T-cell (primary cell): ENCODE data around the gene TMEM33. TPM values are rescaled to one million over a fixed set of nuclear protein-coding genes. Genes with fewer than 3 reads are reported as not detected.

Experiments
- ATAC-seq, 4 experiments: fragments of 200-7000 bp in 3 of 4; fragments of 150-1000 bp in 1 of 4; cut with Tn5 transposase; replicated peaks in 1 of 4; 1 replicate in 3 of 4; 2 replicates in 1 of 4; pipeline ENCODE4 v1.10.0; 2021; ENCODE audit warnings: moderate library complexity in 3 of 4, mild to moderate bottlenecking in 2 of 4, moderate number of reproducible peaks in 1 of 4
- CTCF ChIA-PET, 2 donors: fragments of 300-600 bp; sonication (Branson Sonifier 250); formaldehyde crosslinking; loops; one replicate each; lab custom pipeline; 2022; ENCODE audit warnings: antibody characterized with exemption in 2 of 2; lab: Charles Lee
- POLR2A ChIA-PET, 2 donors: fragments of 300-600 bp; sonication (Branson Sonifier 250); formaldehyde crosslinking; loops; one replicate each; lab custom pipeline; 2022; ENCODE audit warnings: antibody characterized with exemption in 2 of 2; lab: Charles Lee
- DNase-seq, 35 experiments: peaks; one replicate each; pipeline versions ENCODE4 v3.0.0 to v3.0.0-alpha.2; 2013 to 2023
- H3K27ac ChIP-seq: one replicate; pipeline ENCODE4 v1.5.1; 2013; ENCODE audit warnings: low read length
- H3K27me3 ChIP-seq, 2 experiments: replicated peaks in 1 of 2; 1 replicate in 1 of 2; 2 replicates in 1 of 2; pipeline versions ENCODE4 v1.6.1 to v1.7.0; 2013; ENCODE audit warnings: low read length in 1 of 2, mixed read lengths in 1 of 2; ENCODE audit not compliant: control insufficient read depth in 2 of 2, insufficient read depth in 2 of 2; ENCODE audit errors: extremely low read depth in 1 of 2
- H3K36me3 ChIP-seq, 2 donors: 1 replicate in 1 of 2; 2 replicates in 1 of 2; pipeline versions ENCODE4 v1.6.1 to v1.7.0; 2013; ENCODE audit warnings: low read length in 1 of 2; ENCODE audit not compliant: control insufficient read depth in 2 of 2, insufficient read depth in 1 of 2; ENCODE audit errors: extremely low read depth in 1 of 2
- H3K4me1 ChIP-seq, 2 experiments: 1 replicate in 1 of 2; 2 replicates in 1 of 2; pipeline versions ENCODE4 v1.6.1 to v1.7.0; 2013; ENCODE audit warnings: low read length in 2 of 2, mixed read lengths in 1 of 2; ENCODE audit not compliant: insufficient read depth in 2 of 2, control insufficient read depth in 1 of 2; ENCODE audit errors: extremely low read depth in 1 of 2
- H3K4me3 ChIP-seq, 2 donors: 1 replicate in 1 of 2; 2 replicates in 1 of 2; pipeline versions ENCODE4 v1.5.1 to v1.7.0; 2013; ENCODE audit warnings: mild to moderate bottlenecking in 2 of 2, low read length in 1 of 2, moderate library complexity in 1 of 2; ENCODE audit not compliant: control insufficient read depth in 1 of 2; ENCODE audit errors: extremely low read depth in 1 of 2
- H3K9me3 ChIP-seq: 2 replicates; pipeline ENCODE4 v1.7.0; 2013
- H3K27ac Mint-ChIP-seq, 2 donors: one replicate each; pipeline ENCODE4 v1.8.0; 2020 to 2021; ENCODE audit warnings: mild to moderate bottlenecking in 2 of 2, mixed read lengths in 2 of 2
- H3K27me3 Mint-ChIP-seq, 2 donors: one replicate each; pipeline ENCODE4 v1.8.0; 2021 to 2022; ENCODE audit warnings: mixed read lengths in 2 of 2
- H3K36me3 Mint-ChIP-seq: one replicate; pipeline ENCODE4 v1.8.0; 2021; ENCODE audit warnings: mixed read lengths
- H3K4me1 Mint-ChIP-seq, 3 donors: one replicate each; pipeline ENCODE4 v1.8.0; 2020 to 2022; ENCODE audit warnings: mixed read lengths in 3 of 3, mild to moderate bottlenecking in 1 of 3
- H3K4me3 Mint-ChIP-seq, 3 donors: one replicate each; pipeline ENCODE4 v1.8.0; 2020 to 2022; ENCODE audit warnings: mild to moderate bottlenecking in 3 of 3, mixed read lengths in 3 of 3, moderate library complexity in 3 of 3
- H3K9me3 Mint-ChIP-seq, 3 donors: one replicate each; pipeline ENCODE4 v1.8.0; 2020 to 2022; ENCODE audit warnings: mixed read lengths in 3 of 3
- WGBS: methylation state at CpG from one replicate; pipeline ENCODE4 v1.1.5; 2013; ENCODE audit warnings: missing lambda C conversion rate; ENCODE audit not compliant: insufficient coverage; 5-methylcytosine and 5-hydroxymethylcytosine counted together
- total RNA-seq, 35 experiments: library from RNA in 6 of 35; stranded (reverse) in 6 of 35; fragments of 120-200 nt in 1 of 35; gene quantifications; one replicate each; pipeline versions ENCODE4 v1.2.1 to v1.2.4 and lab custom pipeline; 2013 to 2026

Gene TMEM33
- total RNA-seq, 5 donors from 2014 or later (not counting 1 experiment from before 2014, with no cell fraction given): 24.6 to 39.4 (median 35.6) TPM

GRCh38 chr4:41934514-41934900 is 722 bp upstream of the TMEM33 start:
- Histone ChIP-seq H3K36me3 (peaks cover 0 to 6% of the 10 kb centered on the region in 2 donors), H3K27me3 (no peaks in the 10 kb centered on the region), H3K4me3 (peak overlapping the region in 1 of 2 donors; percentile 81), H3K4me1 (peaks cover 7 to 20% of the 10 kb centered on the region in 2 experiments), H3K27ac (peak overlapping the region; percentile 50), H3K9me3 (no peaks in the 10 kb centered on the region)
- Mint-ChIP-seq H3K9me3 (peaks cover 0 to 5% (median 0%) of the 10 kb centered on the region in 3 donors), H3K27me3 (no peaks in the 10 kb centered on the region), H3K36me3 (peaks cover 17% of the 10 kb centered on the region), H3K27ac (peak overlapping the region; percentile 21 to 93), H3K4me3 (peak overlapping the region; percentile 98 to 99 (median 98)), H3K4me1 (peaks cover 49 to 52% (median 51%) of the 10 kb centered on the region in 3 donors)
- POLR2A ChIA-PET: no interaction called here
- whole genome bisulfite sequencing: 89% methylated on average over 4 of the region's 9 CpGs
- no peak for ATAC-seq
- no peak for DNase-seq
- CTCF ChIA-PET: no interaction called here

GRCh38 chr4:41935652-41936021 is 408 bp downstream of the TMEM33 start:
- H3K27me3 Mint-ChIP-seq: no peaks in the 10 kb centered on the region
- peaks cover 50 to 55% (median 52%) of the 10 kb centered on the region in 3 donors for H3K4me1 Mint-ChIP-seq
- ChIA-PET CTCF (interaction anchor here in 1 of 2 donors (0.6 kb wide), 1 partner anchor 25 kb away, joined by 3 read pairs; no protein-coding TSS in a partner anchor), POLR2A (interaction anchor here in 1 of 2 donors (1.0 kb wide), 1 partner anchor 54 kb away, joined by 3 read pairs; the partner anchor contains the start of gene SLC30A9)
- H3K27ac Mint-ChIP-seq: peak overlapping the region; percentile 76 to 93
- ATAC-seq: peak in 1 of 4 experiments; percentile 7
- Histone ChIP-seq H3K4me1 (peaks cover 9 to 20% of the 10 kb centered on the region in 2 experiments), H3K36me3 (peaks cover 0 to 15% of the 10 kb centered on the region in 2 donors), H3K4me3 (peak overlapping the region; percentile 81 to 86), H3K27ac (peak overlapping the region; percentile 50), H3K27me3 (no peaks in the 10 kb centered on the region), H3K9me3 (no peaks in the 10 kb centered on the region)
- H3K4me3 Mint-ChIP-seq: peak overlapping the region; percentile 98 to 99 (median 98)
- H3K36me3 Mint-ChIP-seq: peaks cover 23% of the 10 kb centered on the region
- peak in 6 of 35 experiments; percentile 0 to 27 (median 6) for DNase-seq
- 0% methylated on average over 1 of the region's 12 CpGs for WGBS
- H3K9me3 Mint-ChIP-seq: peaks cover 0 to 5% (median 0%) of the 10 kb centered on the region in 3 donors

- Mint-ChIP-seq H3K9me3 (peaks cover 0 to 5% (median 0%) of the 10 kb centered on the region in 3 donors), H3K27me3 (no peaks in the 10 kb centered on the region), H3K4me3 (no peak overlapping the region), H3K4me1 (peaks cover 57 to 66% (median 65%) of the 10 kb centered on the region in 3 donors), H3K36me3 (peaks cover 33% of the 10 kb centered on the region), H3K27ac (no peak overlapping the region)
- no peaks in the 10 kb centered on the region for H3K27me3 ChIP-seq
- H3K36me3 ChIP-seq: peaks cover 0 to 17% of the 10 kb centered on the region in 2 donors
- no peak overlapping the region for H3K27ac ChIP-seq
- WGBS: 73% methylated on average over 3 of the region's 3 CpGs
- POLR2A ChIA-PET: interaction anchor here in 1 of 2 donors (0.6 kb wide), 1 partner anchor 566 kb away, joined by 3 read pairs; no protein-coding TSS in a partner anchor
- H3K9me3 ChIP-seq: no peaks in the 10 kb centered on the region
- peaks cover 9 to 20% of the 10 kb centered on the region in 2 experiments for H3K4me1 ChIP-seq
- no peak for DNase-seq
- no peak for ATAC-seq
- CTCF ChIA-PET: interaction anchor here in 1 of 2 donors (0.6 kb wide), 1 partner anchor 44 kb away, joined by 3 read pairs; no protein-coding TSS in a partner anchor
- no peak overlapping the region for H3K4me3 ChIP-seq
Observed at GRCh38 chr4:41939016-41939626, 3.9 kb downstream of the TMEM33 start.

- ATAC-seq (no peak), DNase-seq (no peak)
- H3K27me3 Mint-ChIP-seq: no peaks in the 10 kb centered on the region
- Histone ChIP-seq H3K4me1 (peaks cover 7% of the 10 kb centered on the region in 2 experiments), H3K27me3 (no peaks in the 10 kb centered on the region), H3K27ac (no peak overlapping the region), H3K9me3 (no peaks in the 10 kb centered on the region), H3K36me3 (peaks cover 0 to 27% of the 10 kb centered on the region in 2 donors), H3K4me3 (no peak overlapping the region)
- CTCF ChIA-PET: no interaction called here
- H3K4me3 Mint-ChIP-seq: no peak overlapping the region
- H3K4me1 Mint-ChIP-seq: peaks cover 43 to 52% (median 49%) of the 10 kb centered on the region in 3 donors
- H3K9me3 Mint-ChIP-seq: no peaks in the 10 kb centered on the region
- H3K36me3 Mint-ChIP-seq: peaks cover 37% of the 10 kb centered on the region
- POLR2A ChIA-PET: interaction anchor here in 1 of 2 donors (0.7 kb wide), 1 partner anchor 57 kb away, joined by 14 read pairs; no protein-coding TSS in a partner anchor
- H3K27ac Mint-ChIP-seq: no peak overlapping the region
Observed at GRCh38 chr4:41940834-41941233, 5.6 kb downstream of the TMEM33 start.

GRCh38 chr4:41943506-41943905 is 8.3 kb downstream of the TMEM33 start:
- CTCF ChIA-PET: no interaction called here
- peaks cover 35% of the 10 kb centered on the region for H3K36me3 Mint-ChIP-seq

GRCh38 chr4:41944089-41944488 is 8.9 kb downstream of the TMEM33 start:
- Histone ChIP-seq H3K36me3 (peaks cover 0 to 31% of the 10 kb centered on the region in 2 donors), H3K9me3 (no peaks in the 10 kb centered on the region), H3K27me3 (no peaks in the 10 kb centered on the region), H3K4me1 (peaks cover 0 to 2% of the 10 kb centered on the region in 2 experiments), H3K4me3 (no peak overlapping the region), H3K27ac (no peak overlapping the region)
- ChIA-PET CTCF (no interaction called here), POLR2A (no interaction called here)
- no peak overlapping the region for H3K27ac Mint-ChIP-seq
- H3K4me1 Mint-ChIP-seq: peaks cover 18 to 27% (median 23%) of the 10 kb centered on the region in 3 donors
- ATAC-seq: no peak
- no peaks in the 10 kb centered on the region for H3K27me3 Mint-ChIP-seq
- H3K36me3 Mint-ChIP-seq: peaks cover 33% of the 10 kb centered on the region
- H3K9me3 Mint-ChIP-seq: no peaks in the 10 kb centered on the region
- DNase-seq: no peak
- H3K4me3 Mint-ChIP-seq: no peak overlapping the region

More at GRCh38 chr4:41943506-41943905, 8.3 kb downstream of the TMEM33 start:
- Histone ChIP-seq H3K9me3 (no peaks in the 10 kb centered on the region), H3K27me3 (no peaks in the 10 kb centered on the region), H3K4me3 (no peak overlapping the region), H3K36me3 (peaks cover 0 to 32% of the 10 kb centered on the region in 2 donors), H3K27ac (no peak overlapping the region), H3K4me1 (peaks cover 0 to 2% of the 10 kb centered on the region in 2 experiments)
- DNase-seq (no peak), ATAC-seq (no peak)
- POLR2A ChIA-PET: no interaction called here
- Mint-ChIP-seq H3K4me1 (peaks cover 20 to 31% (median 28%) of the 10 kb centered on the region in 3 donors), H3K27me3 (no peaks in the 10 kb centered on the region), H3K27ac (no peak overlapping the region), H3K9me3 (no peaks in the 10 kb centered on the region), H3K4me3 (no peak overlapping the region)
- no CpG with 5 or more reads among the region's 2 CpGs for WGBS
